Measurements from ENCODE around the gene MAPK8.

DNA sequence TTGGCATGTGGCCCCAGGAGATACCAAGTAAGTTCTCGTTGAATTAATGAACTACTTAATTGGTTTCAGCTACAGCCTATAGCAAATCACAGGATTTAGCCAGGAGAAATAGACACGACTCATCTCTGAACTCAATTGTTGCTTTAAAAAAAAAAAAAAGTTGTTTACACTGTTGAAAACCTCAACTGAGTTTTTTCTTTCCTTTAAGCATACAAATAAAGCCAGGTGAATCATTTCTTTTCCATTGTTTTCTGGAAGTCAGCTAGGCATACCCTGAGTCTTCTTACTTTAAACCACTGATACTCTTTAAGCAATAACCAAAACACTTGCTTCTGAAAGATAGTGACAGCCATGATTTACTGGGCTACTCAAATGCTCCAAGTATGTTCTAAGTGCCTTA lies 32.7 kb upstream of the MAPK8 start:
- TF ChIP-seq ELF4 (IDR thresholded peaks at IDR 0.05) (no peak), ARNT (IDR thresholded peaks at IDR 0.05) (no peak), LEF1 (IDR thresholded peaks at IDR 0.05; ENCODE audit: borderline replicate concordance) (no peak), FOXA1 (IDR thresholded peaks at IDR 0.05) (no peak), SUZ12 (IDR thresholded peaks at IDR 0.05) (no peak), CTBP1 (IDR thresholded peaks at IDR 0.05; ENCODE audit: borderline replicate concordance) (no peak), FOXK2 (IDR thresholded peaks at IDR 0.05) (no peak), TARDBP (IDR thresholded peaks at IDR 0.05) (no peak), L3MBTL2 (conservative IDR thresholded peaks at IDR 0.05) (no peak), HDGF (IDR thresholded peaks at IDR 0.05; ENCODE audit: borderline replicate concordance) (no peak), FOXM1 (IDR thresholded peaks at IDR 0.05; ENCODE audit: borderline replicate concordance) (no peak), BHLHE40 (IDR thresholded peaks at IDR 0.05; ENCODE audit: borderline replicate concordance) (no peak)
- TF ChIP-seq, protein P1, sequence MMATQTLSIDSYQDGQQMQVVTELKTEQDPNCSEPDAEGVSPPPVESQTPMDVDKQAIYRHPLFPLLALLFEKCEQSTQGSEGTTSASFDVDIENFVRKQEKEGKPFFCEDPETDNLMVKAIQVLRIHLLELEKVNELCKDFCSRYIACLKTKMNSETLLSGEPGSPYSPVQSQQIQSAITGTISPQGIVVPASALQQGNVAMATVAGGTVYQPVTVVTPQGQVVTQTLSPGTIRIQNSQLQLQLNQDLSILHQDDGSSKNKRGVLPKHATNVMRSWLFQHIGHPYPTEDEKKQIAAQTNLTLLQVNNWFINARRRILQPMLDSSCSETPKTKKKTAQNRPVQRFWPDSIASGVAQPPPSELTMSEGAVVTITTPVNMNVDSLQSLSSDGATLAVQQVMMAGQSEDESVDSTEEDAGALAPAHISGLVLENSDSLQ (IDR thresholded peaks at IDR 0.05) = 0 out of 2 replicates have a peak, but pooled peaks have one; percentile 3
